ENCODE results near the gene RNF213.

DNA sequence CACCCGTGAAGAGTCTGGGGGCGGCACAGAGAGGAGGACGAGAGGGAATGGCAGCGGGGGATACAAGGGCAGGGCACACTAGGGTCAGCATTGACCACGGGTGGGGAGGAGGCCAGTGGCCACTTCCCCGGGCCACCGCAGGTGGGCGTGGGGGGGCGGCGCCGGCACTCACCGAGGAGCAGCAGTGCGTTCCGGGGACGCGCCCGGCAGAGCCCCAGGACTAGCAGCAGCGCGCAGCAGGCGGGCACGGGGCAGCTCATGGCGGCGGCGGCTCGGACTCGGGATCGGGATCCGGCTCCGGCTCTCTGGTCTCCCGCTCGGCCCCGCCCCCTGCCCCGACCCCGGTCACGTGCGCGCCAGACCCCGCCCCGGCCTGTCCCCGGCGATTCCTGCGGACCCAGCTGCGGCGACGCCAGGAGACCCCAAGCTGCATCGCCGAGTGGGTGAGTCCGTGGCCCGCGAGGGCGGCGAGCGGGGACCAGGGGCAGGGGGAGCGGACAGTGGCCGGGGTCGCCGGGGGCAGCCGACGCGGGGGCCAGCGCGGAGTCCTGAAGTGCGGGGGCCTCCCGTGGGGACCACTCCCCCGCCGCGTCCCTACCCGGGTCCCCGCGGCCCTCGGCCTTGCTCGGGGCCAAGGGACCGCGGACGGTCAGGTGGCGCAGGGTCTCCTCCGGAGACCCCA lies 40.5 kb upstream of the RNF213 start, which contains the start of the genes SGSH and SLC26A11:
- TF ChIP-seq CTCF (IDR thresholded peaks at IDR 0.05; ENCODE audit: low read length) (no peak), EZH2 (IDR thresholded peaks at IDR 0.05; ENCODE audit: borderline replicate concordance, low read length) (no peak)
